GM12892 (cell line): ENCODE measurements around the gene PDYN.

Experiments
- POLR2A ChIP-seq: IDR thresholded peaks from 2 replicates; pipeline ENCODE4 v1.6.1; 2011; ENCODE audit warnings: low read depth, low read length, control low read depth
- POLR2AphosphoS5 ChIP-seq: IDR thresholded peaks from 2 replicates; pipeline ENCODE4 v1.6.1; 2011; ENCODE audit warnings: low read depth, low read length, control low read depth
- TAF1 ChIP-seq: IDR thresholded peaks from 2 replicates; pipeline ENCODE4 v1.6.1; 2011; ENCODE audit warnings: low read depth, mild to moderate bottlenecking, control low read depth, low read length, borderline replicate concordance

DNA sequence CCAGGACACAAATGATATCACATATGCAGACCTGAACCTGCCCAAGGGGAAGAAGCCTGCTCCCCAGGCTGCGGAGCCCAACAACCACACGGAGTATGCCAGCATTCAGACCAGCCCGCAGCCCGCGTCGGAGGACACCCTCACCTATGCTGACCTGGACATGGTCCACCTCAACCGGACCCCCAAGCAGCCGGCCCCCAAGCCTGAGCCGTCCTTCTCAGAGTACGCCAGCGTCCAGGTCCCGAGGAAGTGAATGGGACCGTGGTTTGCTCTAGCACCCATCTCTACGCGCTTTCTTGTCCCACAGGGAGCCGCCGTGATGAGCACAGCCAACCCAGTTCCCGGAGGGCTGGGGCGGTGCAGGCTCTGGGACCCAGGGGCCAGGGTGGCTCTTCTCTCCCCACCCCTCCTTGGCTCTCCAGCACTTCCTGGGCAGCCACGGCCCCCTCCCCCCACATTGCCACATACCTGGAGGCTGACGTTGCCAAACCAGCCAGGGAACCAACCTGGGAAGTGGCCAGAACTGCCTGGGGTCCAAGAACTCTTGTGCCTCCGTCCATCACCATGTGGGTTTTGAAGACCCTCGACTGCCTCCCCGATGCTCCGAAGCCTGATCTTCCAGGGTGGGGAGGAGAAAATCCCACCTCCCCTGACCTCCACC, 56.4 kb downstream of the PDYN start:
- TF ChIP-seq POLR2A (no peak), POLR2AphosphoS5 (no peak), TAF1 (no peak)
